DOHH2 (cell line): ENCODE data around the gene RAB10.

Experiments used
- EZH2phosphoT487 ChIP-seq: fragments of 200-600 bp; sonication (generic); IDR thresholded peaks from 2 replicates; pipeline ENCODE4 v1.6.1; 2017; ENCODE audit warnings: borderline replicate concordance, mild to moderate bottlenecking, antibody characterized with exemption, low read length, moderate library complexity, mixed read lengths
- TF ChIP-seq, protein P1 (sequence below): fragments of 200-600 bp; sonication (generic); IDR thresholded peaks from one replicate; pipeline ENCODE4 v1.5.1; 2014; ENCODE audit warnings: antibody characterized with exemption, mild to moderate bottlenecking, low read depth, low read length; ENCODE audit not compliant: poor library complexity, severe bottlenecking

- TF ChIP-seq, protein P1, sequence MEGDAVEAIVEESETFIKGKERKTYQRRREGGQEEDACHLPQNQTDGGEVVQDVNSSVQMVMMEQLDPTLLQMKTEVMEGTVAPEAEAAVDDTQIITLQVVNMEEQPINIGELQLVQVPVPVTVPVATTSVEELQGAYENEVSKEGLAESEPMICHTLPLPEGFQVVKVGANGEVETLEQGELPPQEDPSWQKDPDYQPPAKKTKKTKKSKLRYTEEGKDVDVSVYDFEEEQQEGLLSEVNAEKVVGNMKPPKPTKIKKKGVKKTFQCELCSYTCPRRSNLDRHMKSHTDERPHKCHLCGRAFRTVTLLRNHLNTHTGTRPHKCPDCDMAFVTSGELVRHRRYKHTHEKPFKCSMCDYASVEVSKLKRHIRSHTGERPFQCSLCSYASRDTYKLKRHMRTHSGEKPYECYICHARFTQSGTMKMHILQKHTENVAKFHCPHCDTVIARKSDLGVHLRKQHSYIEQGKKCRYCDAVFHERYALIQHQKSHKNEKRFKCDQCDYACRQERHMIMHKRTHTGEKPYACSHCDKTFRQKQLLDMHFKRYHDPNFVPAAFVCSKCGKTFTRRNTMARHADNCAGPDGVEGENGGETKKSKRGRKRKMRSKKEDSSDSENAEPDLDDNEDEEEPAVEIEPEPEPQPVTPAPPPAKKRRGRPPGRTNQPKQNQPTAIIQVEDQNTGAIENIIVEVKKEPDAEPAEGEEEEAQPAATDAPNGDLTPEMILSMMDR = no peak
- TF ChIP-seq EZH2phosphoT487 = no peak
Measured at GRCh38 chr2:25996844-25997243, 37.0 kb upstream of the RAB10 start.
